Omental fat pad (tissue), 4 donors: ENCODE measurements around the gene RBM28. TPM values are rescaled to one million over a fixed set of nuclear protein-coding genes. Genes with fewer than 3 reads are reported as not detected.

ENCODE experiments used
- ATAC-seq: fragments of 150-250 bp; one replicate; pipeline ENCODE4 v1.9.1; 2016; ENCODE audit warnings: mild to moderate bottlenecking, moderate library complexity; ENCODE audit not compliant: low FRiP score
- DNase-seq: peaks from one replicate; pipeline ENCODE4 v3.0.0-alpha.2; 2019; ENCODE audit warnings: low spot score
- CTCF ChIP-seq, 3 donors: fragments of 450-650 bp; IDR thresholded peaks; one replicate each; pipeline ENCODE4 v1.5.1; 2016 to 2017; ENCODE audit warnings: antibody characterized with exemption in 3 of 3, mild to moderate bottlenecking in 3 of 3, moderate library complexity in 2 of 3
- total RNA-seq, 4 donors: library from RNA; depleted of rRNA; stranded (reverse); fragments of >200 nt; gene quantifications; one replicate each; pipeline ENCODE4 v1.1.0, GENCODE V29; 2016

RBM28 gene
- total RNA-seq, 4 donors from 2014 or later = 21.5 to 79.0 (median 29.5) TPM

GRCh38 chr7:128278366-128278765 is 65.3 kb downstream of the RBM28 start:
- no peak for TF ChIP-seq CTCF (IDR thresholded peaks at IDR 0.05)
- ATAC-seq (no peak), DNase-seq (no peak)

GRCh38 chr7:128275681-128276080 is 68.0 kb downstream of the RBM28 start:
- TF ChIP-seq CTCF (IDR thresholded peaks at IDR 0.05) = no peak
- no peak for ATAC-seq
- DNase-seq = no peak

- DNase-seq = no peak
- TF ChIP-seq CTCF (IDR thresholded peaks at IDR 0.05) = no peak
- ATAC-seq = no peak
These were observed 68.7 kb downstream of the RBM28 start for GRCh38 chr7:128274884-128275603.

- ATAC-seq = no peak
- no peak for DNase-seq
- no peak for TF ChIP-seq CTCF (IDR thresholded peaks at IDR 0.05)
These were observed 69.3 kb downstream of the RBM28 start for GRCh38 chr7:128274246-128274883.

- ATAC-seq (no peak), DNase-seq (no peak)
- TF ChIP-seq CTCF (IDR thresholded peaks at IDR 0.05) = no peak
These were observed 71.7 kb downstream of the RBM28 start for GRCh38 chr7:128271942-128272481.

GRCh38 chr7:128271471-128271941 is 72.2 kb downstream of the RBM28 start:
- DNase-seq (no peak), ATAC-seq (no peak)
- no peak for TF ChIP-seq CTCF (IDR thresholded peaks at IDR 0.05)
